Activated T-helper 1 cell treated with Interleukin-2 at 50 U/mL for 16 hours (primary cell): Measurements from ENCODE around the gene FAM227A.
"Not testable (repeated sequence)": the region's sequence is repeated elsewhere in the genome, so short reads cannot be mapped to it uniquely, and the experiment has no call there.

Source experiments
- DNase-seq: peaks from one replicate; pipeline ENCODE4 v3.0.0-alpha.2; 2020; ENCODE audit warnings: low read depth

FAM227A gene

GRCh38 chr22:38657045-38657909 lies 1.1 kb upstream of the FAM227A start:
- peak; percentile 14 for DNase-seq

- no peak for DNase-seq
Observed at GRCh38 chr22:38655519-38656255, 505 bp downstream of the FAM227A start.

GRCh38 chr22:38653741-38654140 lies 2.5 kb downstream of the FAM227A start:
- DNase-seq: no peak

- DNase-seq: no peak
Observed at GRCh38 chr22:38652859-38653258, 3.3 kb downstream of the FAM227A start.

GRCh38 chr22:38649841-38650522 lies 6.2 kb downstream of the FAM227A start:
- DNase-seq: no peak

GRCh38 chr22:38645430-38645829 lies 10.8 kb downstream of the FAM227A start:
- no peak for DNase-seq

GRCh38 chr22:38644245-38644644 lies 11.9 kb downstream of the FAM227A start:
- DNase-seq: not testable (repeated sequence)

GRCh38 chr22:38641476-38642040 lies 14.6 kb downstream of the FAM227A start:
- no peak for DNase-seq

GRCh38 chr22:38638728-38639127 lies 17.5 kb downstream of the FAM227A start:
- DNase-seq: no peak

- DNase-seq: no peak
Observed at GRCh38 chr22:38638216-38638615, 18.0 kb downstream of the FAM227A start.

- no peak for DNase-seq
Observed at GRCh38 chr22:38632528-38632927, 23.7 kb downstream of the FAM227A start.

GRCh38 chr22:38631724-38632123 lies 24.5 kb downstream of the FAM227A start:
- DNase-seq: no peak

- no peak for DNase-seq
Observed at GRCh38 chr22:38629108-38629507, 27.1 kb downstream of the FAM227A start.

- no peak for DNase-seq
Observed at GRCh38 chr22:38628444-38628843, 27.7 kb downstream of the FAM227A start.

GRCh38 chr22:38623351-38623750 lies 32.8 kb downstream of the FAM227A start:
- DNase-seq: no peak

- DNase-seq: no peak
Observed at GRCh38 chr22:38618682-38619081, 37.5 kb downstream of the FAM227A start.

- DNase-seq: no peak
Observed at GRCh38 chr22:38618258-38618657, 37.9 kb downstream of the FAM227A start.

- DNase-seq: not testable (repeated sequence)
Observed at GRCh38 chr22:38615064-38615405, 41.2 kb downstream of the FAM227A start.

GRCh38 chr22:38614332-38615063 lies 41.7 kb downstream of the FAM227A start:
- DNase-seq: no peak

GRCh38 chr22:38613588-38613987 lies 42.6 kb downstream of the FAM227A start:
- no peak for DNase-seq

- DNase-seq: no peak
Observed at GRCh38 chr22:38612217-38613006, 43.8 kb downstream of the FAM227A start.
